ENCODE data around the gene ZNF774.
"Not testable (repeated sequence)": the region's sequence is repeated elsewhere in the genome, so short reads cannot be mapped to it uniquely, and the experiment has no call there.

ZNF774 gene

GRCh38 chr15:90347431-90348065 is 4.5 kb upstream of the ZNF774 start:
- ATAC-seq = not testable (repeated sequence)

- no peak for ATAC-seq
Measured at GRCh38 chr15:90348456-90348855, 3.6 kb upstream of the ZNF774 start.

GRCh38 chr15:90349072-90349471 is 3.0 kb upstream of the ZNF774 start:
- ATAC-seq = no peak

- ATAC-seq = no peak
Measured at GRCh38 chr15:90349821-90350220, 2.3 kb upstream of the ZNF774 start.

GRCh38 chr15:90351479-90352106 is 491 bp upstream of the ZNF774 start:
- ATAC-seq = peak; percentile 2 to 3

- ATAC-seq = no peak
Measured at GRCh38 chr15:90354986-90355385, 2.9 kb downstream of the ZNF774 start.

- peak; percentile 53 to 59 for ATAC-seq
Measured at GRCh38 chr15:90358124-90359033, 6.3 kb downstream of the ZNF774 start.

GRCh38 chr15:90360746-90361145 is 8.7 kb downstream of the ZNF774 start:
- ATAC-seq = no peak

- no peak for ATAC-seq
Measured at GRCh38 chr15:90362936-90363212, 10.8 kb downstream of the ZNF774 start.

GRCh38 chr15:90364251-90364650 is 12.2 kb downstream of the ZNF774 start:
- no peak for ATAC-seq

- no peak for ATAC-seq
Measured at GRCh38 chr15:90365414-90366055, 13.5 kb downstream of the ZNF774 start.

GRCh38 chr15:90367576-90367975 is 15.5 kb downstream of the ZNF774 start:
- ATAC-seq = no peak

GRCh38 chr15:90375071-90375470 is 23.0 kb downstream of the ZNF774 start:
- ATAC-seq = no peak

- peak; percentile 76 to 86 for ATAC-seq
Measured at GRCh38 chr15:90376789-90377188, 24.7 kb downstream of the ZNF774 start.

- ATAC-seq = no peak
Measured at GRCh38 chr15:90379263-90379662, 27.2 kb downstream of the ZNF774 start.

GRCh38 chr15:90381515-90381914 is 29.4 kb downstream of the ZNF774 start:
- no peak for ATAC-seq

GRCh38 chr15:90382320-90382719 is 30.2 kb downstream of the ZNF774 start:
- no peak for ATAC-seq

GRCh38 chr15:90386221-90386620 is 34.1 kb downstream of the ZNF774 start:
- no peak for ATAC-seq

- ATAC-seq = peak; percentile 90 to 92
Measured at GRCh38 chr15:90387534-90388461, 35.7 kb downstream of the ZNF774 start, which contains the start of gene IQGAP1. IQGAP1 (plus strand) TSS chr15:90388242; CDS start chr15:90388342, 100 bp downstream.

- ATAC-seq = peak; percentile 42
Measured at GRCh38 chr15:90388462-90389380, 36.6 kb downstream of the ZNF774 start.

- ATAC-seq = no peak
Measured at GRCh38 chr15:90389513-90389912, 37.4 kb downstream of the ZNF774 start.

All from activated CD4-positive, CD25-positive, alpha-beta regulatory T cell treated with anti-CD3 and anti-CD28 coated beads, Interleukin-2, amount 50 U/mL, for 24 hours (primary cell).